GM12801 (cell line): ENCODE measurements around the gene FBXL17.

Experiments used
- TF ChIP-seq, protein P1 (sequence below): IDR thresholded peaks from one replicate; pipeline ENCODE4 v1.5.1; 2011; ENCODE audit warnings: control low read depth; ENCODE audit not compliant: insufficient read length; ENCODE audit errors: extremely low read depth

Gene FBXL17

GRCh38 chr5:108059334-108059733 lies 322.6 kb downstream of the FBXL17 start:
- TF ChIP-seq, protein P1, sequence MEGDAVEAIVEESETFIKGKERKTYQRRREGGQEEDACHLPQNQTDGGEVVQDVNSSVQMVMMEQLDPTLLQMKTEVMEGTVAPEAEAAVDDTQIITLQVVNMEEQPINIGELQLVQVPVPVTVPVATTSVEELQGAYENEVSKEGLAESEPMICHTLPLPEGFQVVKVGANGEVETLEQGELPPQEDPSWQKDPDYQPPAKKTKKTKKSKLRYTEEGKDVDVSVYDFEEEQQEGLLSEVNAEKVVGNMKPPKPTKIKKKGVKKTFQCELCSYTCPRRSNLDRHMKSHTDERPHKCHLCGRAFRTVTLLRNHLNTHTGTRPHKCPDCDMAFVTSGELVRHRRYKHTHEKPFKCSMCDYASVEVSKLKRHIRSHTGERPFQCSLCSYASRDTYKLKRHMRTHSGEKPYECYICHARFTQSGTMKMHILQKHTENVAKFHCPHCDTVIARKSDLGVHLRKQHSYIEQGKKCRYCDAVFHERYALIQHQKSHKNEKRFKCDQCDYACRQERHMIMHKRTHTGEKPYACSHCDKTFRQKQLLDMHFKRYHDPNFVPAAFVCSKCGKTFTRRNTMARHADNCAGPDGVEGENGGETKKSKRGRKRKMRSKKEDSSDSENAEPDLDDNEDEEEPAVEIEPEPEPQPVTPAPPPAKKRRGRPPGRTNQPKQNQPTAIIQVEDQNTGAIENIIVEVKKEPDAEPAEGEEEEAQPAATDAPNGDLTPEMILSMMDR = no peak

GRCh38 chr5:108054349-108054748 lies 327.5 kb downstream of the FBXL17 start:
- TF ChIP-seq, protein P1 = no peak

GRCh38 chr5:108046955-108047670 lies 334.8 kb downstream of the FBXL17 start:
- TF ChIP-seq, protein P1 = no peak

GRCh38 chr5:108036482-108036881 lies 345.4 kb downstream of the FBXL17 start:
- TF ChIP-seq, protein P1 = no peak

DNA sequence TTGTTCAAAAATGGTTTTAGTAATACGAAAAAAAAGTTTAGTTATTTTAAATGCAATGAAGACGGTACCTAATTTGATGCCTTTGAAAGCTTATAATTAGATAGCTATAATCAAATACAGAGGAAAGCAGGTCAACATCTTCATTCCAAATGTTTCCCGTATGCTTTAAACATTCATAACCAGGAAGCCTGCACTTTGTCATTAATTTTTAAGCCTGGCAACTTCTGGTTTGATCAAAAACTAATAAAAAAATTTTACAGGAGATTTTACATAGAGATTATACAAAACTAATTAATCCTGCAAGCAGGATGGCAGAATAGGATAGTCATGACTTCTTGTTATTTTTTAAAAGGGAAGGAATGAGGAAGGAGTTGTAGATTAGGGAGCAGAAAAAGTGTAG lies 353.0 kb downstream of the FBXL17 start:
- TF ChIP-seq, protein P1 = no peak

DNA sequence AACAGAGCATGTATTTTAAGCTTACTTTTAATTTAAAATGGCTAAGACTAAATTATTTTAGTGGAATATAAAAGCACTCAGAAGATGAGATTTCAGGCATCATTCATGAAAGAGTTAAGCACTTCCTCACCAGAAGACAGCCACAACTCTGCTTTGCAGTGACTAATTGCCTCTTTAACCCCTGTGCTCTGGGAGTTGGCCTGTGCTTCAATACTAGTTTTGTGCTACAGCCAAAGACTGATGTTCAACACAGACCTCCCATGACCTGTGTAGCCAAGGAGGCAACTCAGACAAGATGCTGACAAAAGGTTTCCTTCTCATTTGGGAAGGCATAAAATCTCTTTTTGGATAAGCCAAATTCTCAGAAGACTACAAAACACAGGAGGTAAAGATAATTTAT lies 353.5 kb downstream of the FBXL17 start:
- TF ChIP-seq, protein P1 = no peak

DNA sequence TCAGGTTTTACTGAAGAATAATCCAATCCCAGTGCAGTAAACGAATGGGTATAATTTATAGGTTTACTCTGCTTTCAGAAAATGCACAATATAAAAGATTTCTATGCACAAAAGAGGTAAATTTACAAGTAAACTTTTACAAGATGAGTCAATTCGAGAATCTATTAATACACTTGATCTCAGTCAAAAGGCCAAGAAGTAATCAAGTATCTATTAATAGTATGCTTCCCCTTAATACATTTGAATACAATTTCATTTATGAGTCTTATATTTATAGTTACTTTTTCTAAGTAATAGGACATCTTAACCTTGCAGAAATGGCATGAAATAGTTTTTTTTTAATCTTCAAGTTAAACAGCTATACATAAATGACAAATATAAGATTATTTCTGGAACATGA lies 355.9 kb downstream of the FBXL17 start:
- TF ChIP-seq, protein P1 = no peak
